Fibroblast of pulmonary artery (primary cell): Measurements from ENCODE around the gene DMRTA2.
"Not testable (repeated sequence)": the region's sequence is repeated elsewhere in the genome, so short reads cannot be mapped to it uniquely, and the experiment has no call there.

ENCODE experiments used
- DNase-seq: peaks from one replicate; pipeline ENCODE4 v3.0.0-alpha.2; 2010; ENCODE audit warnings: low read depth
- H3K4me3 ChIP-seq: replicated peaks from 2 replicates; pipeline ENCODE4 v1.5.1; 2011; ENCODE audit warnings: low read depth, mild to moderate bottlenecking, control low read depth, low read length, moderate library complexity
- TF ChIP-seq, protein P1 (sequence below): IDR thresholded peaks from 2 replicates; pipeline ENCODE4 v1.5.1; 2011; ENCODE audit warnings: mild to moderate bottlenecking, control low read depth, low read length, inconsistent platforms; ENCODE audit errors: missing control alignments

Gene DMRTA2

DNA sequence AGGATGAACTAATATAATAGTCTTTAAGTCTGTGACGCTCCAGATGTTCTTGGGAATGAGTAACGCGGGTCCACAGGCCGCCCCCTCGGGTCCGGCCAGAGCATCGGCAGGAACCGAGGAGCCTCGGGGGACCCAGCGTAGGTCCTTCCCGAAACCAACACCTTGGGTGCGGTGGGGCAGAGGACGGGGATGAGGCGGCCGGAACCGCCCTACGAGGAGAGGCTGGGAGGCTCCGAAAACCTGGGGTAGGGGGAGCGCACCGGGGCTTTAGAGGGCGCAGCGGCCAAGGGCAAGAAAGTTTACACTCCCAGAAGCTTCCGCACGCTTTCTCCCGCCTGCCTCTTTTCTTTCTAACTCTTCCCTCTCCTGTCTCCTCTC lies 7.1 kb downstream of the DMRTA2 start:
- no peak overlapping the region for H3K4me3 ChIP-seq
- DNase-seq = no peak
- TF ChIP-seq, protein P1, sequence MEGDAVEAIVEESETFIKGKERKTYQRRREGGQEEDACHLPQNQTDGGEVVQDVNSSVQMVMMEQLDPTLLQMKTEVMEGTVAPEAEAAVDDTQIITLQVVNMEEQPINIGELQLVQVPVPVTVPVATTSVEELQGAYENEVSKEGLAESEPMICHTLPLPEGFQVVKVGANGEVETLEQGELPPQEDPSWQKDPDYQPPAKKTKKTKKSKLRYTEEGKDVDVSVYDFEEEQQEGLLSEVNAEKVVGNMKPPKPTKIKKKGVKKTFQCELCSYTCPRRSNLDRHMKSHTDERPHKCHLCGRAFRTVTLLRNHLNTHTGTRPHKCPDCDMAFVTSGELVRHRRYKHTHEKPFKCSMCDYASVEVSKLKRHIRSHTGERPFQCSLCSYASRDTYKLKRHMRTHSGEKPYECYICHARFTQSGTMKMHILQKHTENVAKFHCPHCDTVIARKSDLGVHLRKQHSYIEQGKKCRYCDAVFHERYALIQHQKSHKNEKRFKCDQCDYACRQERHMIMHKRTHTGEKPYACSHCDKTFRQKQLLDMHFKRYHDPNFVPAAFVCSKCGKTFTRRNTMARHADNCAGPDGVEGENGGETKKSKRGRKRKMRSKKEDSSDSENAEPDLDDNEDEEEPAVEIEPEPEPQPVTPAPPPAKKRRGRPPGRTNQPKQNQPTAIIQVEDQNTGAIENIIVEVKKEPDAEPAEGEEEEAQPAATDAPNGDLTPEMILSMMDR = no peak

DNA sequence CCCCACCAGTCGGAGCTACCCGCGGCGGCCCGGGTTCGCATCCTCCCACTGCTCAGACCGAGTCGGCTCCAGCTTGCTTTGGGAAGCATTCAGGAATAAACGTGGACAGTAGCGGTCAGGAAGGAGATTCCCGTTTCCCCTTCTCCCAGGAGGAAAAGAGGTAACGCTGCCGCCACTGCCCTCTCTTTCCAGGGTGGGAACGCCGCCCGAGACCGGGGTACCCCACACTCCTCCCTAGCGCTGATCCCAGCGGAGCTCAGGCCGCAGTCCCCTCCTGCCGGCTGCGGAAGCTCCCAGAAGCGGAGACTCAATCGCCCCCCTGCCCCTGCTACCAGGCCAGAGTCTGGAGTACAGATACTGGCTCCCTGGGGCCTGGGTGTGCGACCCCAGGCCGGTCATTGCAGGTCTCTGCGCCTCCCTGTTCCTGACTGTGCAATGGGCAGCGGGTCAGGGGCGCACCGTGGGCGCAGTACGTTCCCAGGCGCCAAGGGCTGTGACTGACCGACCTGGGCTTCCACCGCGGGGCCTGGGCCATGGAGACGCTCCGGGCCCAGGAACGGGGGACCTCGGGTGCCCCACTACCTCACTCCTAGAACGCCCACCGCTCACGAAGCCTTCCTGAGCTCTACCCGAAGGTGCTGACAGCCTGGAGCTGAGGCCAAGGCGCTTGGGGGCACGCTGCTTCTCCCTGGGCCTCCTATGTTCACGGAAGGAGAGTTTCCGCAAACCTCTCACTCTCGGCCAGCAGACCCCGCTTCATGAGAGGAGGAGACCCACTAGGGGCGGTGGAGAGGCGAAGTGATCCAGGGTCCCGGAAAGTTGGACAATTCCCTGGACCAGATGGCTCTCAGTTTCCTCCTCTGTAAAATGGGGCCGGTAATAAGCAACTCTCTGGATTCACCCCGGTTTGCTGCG lies 7.8 kb downstream of the DMRTA2 start:
- TF ChIP-seq, protein P1 = no peak
- H3K4me3 ChIP-seq = no peak overlapping the region
- DNase-seq = no peak

- TF ChIP-seq, protein P1 = no peak
- DNase-seq = no peak
- H3K4me3 ChIP-seq = no peak overlapping the region
These were observed 8.4 kb downstream of the DMRTA2 start for GRCh38 chr1:50414853-50415234.

DNA sequence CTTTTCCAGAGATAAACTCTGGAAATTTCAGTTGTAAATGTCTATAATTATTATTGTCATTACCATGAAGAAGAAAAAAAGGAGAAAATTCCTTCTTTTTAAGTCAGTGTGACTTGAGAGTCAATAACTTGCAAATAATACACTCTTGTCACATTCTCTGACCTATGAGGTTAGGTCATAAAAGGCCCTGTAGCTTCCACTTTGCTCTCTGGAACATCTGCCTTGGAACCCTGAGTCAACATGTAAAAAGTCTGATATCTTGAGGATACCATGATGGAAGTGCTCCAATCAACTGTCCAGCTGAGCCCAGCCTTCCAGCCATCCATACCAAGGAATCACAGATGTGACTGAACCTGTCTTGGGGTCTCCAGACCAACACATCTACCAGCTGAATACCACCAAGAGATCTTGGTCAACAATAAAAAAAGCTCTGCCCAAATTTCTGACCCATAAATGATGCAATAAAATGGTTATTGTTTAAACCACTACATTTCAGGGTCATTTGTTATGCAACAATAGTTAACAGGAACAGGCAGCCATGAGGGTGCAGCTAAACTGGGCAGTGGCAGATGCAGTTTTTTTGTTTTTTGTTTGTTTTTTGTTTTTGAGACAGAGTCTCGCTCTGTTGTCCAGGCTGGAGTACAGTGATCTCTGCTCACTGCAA lies 10.3 kb downstream of the DMRTA2 start:
- TF ChIP-seq, protein P1 = no peak
- no peak for DNase-seq
- no peak overlapping the region for H3K4me3 ChIP-seq

GRCh38 chr1:50405814-50406213 lies 17.4 kb downstream of the DMRTA2 start:
- DNase-seq = no peak
- no peak overlapping the region for H3K4me3 ChIP-seq
- TF ChIP-seq, protein P1 = no peak

DNA sequence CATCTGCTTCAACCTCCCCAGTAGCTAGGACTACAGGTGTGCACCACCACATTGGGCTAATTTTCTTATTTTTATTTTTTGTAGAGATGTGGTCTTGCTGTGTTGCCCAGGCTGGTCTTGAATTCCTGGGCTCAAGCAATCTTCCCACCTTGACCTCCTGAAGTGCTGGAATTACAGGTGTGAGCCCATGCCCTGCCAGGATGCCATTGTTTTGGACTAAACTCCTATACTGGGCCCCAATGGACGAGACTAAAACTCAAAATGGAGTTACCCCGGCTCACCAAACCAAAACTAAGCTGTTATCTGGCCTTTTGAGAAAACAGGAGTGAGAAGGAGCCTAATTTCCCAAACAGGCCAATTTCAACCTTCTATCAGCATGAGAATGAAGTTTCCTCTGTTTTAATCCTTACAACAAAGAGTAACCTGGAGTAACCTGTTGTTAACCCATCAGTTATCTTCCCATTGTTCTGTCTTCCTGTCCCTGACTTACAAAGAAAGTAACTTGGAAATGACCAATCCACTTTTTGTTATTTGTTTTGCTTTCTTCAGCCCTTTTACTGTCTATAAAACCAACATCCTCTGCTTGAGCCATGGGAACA lies 29.6 kb downstream of the DMRTA2 start:
- H3K4me3 ChIP-seq = no peak overlapping the region
- no peak for DNase-seq
- TF ChIP-seq, protein P1 = no peak

- H3K4me3 ChIP-seq, DNase-seq: not testable (repeated sequence)
These were observed 41.7 kb downstream of the DMRTA2 start for GRCh38 chr1:50381551-50381950.
